ENCODE measurements around the gene TFDP1.

The TFDP1 gene

DNA sequence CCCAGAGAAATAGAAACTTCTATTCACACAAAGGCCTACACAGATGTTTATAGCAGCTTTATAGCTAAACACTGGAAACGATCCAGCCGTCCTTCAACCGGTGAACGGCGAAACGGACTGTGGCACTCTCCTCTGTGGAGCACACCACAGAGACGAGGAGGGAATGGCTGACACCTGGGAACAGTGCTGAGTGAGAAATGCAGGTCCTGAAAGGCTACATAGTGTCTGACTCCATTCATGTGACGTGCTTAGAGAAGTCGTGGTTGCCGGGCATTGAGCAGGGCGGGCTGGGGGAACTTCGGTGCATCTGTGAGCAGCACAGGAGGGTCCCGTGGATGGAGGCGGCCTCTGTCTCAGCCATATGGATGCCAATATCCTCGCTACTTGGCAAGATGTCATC is 79.4 kb downstream of the TFDP1 start:
- no peak overlapping the region for H3K4me3 ChIP-seq (replicated peaks; ENCODE audit: insufficient read depth, low read length)
- H3K27ac ChIP-seq (replicated peaks) = no peak overlapping the region
- H3K27me3 ChIP-seq (ENCODE audit: insufficient read depth, poor library complexity, severe bottlenecking) = no peaks in the 10 kb centered on the region
- no peak for DNase-seq (ENCODE audit: low read depth in 1 of 2, low spot score in 1 of 2)
- no peak for TF ChIP-seq POLR2AphosphoS5 (IDR thresholded peaks at IDR 0.05; ENCODE audit: low read depth)
- TF ChIP-seq SPI1 (IDR thresholded peaks at IDR 0.05; ENCODE audit: borderline replicate concordance, low read depth) = no peak
- TF ChIP-seq, protein P1, sequence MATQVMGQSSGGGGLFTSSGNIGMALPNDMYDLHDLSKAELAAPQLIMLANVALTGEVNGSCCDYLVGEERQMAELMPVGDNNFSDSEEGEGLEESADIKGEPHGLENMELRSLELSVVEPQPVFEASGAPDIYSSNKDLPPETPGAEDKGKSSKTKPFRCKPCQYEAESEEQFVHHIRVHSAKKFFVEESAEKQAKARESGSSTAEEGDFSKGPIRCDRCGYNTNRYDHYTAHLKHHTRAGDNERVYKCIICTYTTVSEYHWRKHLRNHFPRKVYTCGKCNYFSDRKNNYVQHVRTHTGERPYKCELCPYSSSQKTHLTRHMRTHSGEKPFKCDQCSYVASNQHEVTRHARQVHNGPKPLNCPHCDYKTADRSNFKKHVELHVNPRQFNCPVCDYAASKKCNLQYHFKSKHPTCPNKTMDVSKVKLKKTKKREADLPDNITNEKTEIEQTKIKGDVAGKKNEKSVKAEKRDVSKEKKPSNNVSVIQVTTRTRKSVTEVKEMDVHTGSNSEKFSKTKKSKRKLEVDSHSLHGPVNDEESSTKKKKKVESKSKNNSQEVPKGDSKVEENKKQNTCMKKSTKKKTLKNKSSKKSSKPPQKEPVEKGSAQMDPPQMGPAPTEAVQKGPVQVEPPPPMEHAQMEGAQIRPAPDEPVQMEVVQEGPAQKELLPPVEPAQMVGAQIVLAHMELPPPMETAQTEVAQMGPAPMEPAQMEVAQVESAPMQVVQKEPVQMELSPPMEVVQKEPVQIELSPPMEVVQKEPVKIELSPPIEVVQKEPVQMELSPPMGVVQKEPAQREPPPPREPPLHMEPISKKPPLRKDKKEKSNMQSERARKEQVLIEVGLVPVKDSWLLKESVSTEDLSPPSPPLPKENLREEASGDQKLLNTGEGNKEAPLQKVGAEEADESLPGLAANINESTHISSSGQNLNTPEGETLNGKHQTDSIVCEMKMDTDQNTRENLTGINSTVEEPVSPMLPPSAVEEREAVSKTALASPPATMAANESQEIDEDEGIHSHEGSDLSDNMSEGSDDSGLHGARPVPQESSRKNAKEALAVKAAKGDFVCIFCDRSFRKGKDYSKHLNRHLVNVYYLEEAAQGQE (IDR thresholded peaks at IDR 0.05; ENCODE audit: insufficient replicate concordance, low read depth) = no peak
- TF ChIP-seq GABPA (IDR thresholded peaks at IDR 0.05; ENCODE audit: low read depth) = no peak
- TF ChIP-seq, protein P2, sequence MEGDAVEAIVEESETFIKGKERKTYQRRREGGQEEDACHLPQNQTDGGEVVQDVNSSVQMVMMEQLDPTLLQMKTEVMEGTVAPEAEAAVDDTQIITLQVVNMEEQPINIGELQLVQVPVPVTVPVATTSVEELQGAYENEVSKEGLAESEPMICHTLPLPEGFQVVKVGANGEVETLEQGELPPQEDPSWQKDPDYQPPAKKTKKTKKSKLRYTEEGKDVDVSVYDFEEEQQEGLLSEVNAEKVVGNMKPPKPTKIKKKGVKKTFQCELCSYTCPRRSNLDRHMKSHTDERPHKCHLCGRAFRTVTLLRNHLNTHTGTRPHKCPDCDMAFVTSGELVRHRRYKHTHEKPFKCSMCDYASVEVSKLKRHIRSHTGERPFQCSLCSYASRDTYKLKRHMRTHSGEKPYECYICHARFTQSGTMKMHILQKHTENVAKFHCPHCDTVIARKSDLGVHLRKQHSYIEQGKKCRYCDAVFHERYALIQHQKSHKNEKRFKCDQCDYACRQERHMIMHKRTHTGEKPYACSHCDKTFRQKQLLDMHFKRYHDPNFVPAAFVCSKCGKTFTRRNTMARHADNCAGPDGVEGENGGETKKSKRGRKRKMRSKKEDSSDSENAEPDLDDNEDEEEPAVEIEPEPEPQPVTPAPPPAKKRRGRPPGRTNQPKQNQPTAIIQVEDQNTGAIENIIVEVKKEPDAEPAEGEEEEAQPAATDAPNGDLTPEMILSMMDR (IDR thresholded peaks at IDR 0.05; ENCODE audit: insufficient read depth, low read length) = no peak

DNA sequence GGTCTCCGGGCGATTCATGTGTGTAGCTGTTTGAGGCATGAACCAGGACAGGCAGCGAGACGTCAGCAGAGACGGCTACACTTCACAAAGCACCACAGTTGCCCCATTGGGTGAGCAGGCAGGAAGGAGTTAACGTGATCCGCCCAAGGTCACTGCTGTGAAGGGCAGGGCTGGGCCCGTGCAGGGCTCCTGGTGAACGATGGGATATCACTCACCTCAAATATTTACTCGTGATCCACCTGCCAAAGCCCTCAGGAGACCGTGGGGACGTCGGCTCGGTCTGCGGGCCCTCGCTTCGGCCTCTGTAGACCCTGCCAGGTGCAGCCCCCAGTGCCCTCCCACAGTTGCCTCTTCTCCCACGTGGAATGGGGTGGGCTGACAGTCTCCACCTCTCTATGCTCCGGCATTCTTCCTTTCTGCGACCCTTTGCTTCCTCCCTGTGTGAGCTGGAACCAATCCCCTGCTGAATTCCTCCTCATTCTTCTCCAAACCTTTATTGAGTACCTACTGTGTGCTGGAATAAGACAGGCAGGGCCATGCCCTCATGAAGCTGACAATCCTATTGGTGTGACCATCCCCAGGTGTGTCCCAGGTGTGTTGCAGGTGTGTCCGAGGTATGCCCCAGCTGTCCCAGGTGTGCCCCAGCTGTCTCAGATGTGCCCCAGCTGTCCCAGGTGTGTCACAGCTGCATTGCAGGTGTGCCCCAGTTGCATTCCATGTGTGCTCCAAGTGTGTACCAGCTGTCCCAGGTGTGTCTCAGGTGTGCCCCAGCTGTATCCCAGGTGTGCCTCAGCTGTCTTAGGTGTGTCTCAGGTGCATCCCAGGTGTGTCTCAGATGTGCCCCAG is 80.4 kb downstream of the TFDP1 start:
- H3K4me3 ChIP-seq (replicated peaks; ENCODE audit: insufficient read depth, low read length) = no peak overlapping the region
- H3K27ac ChIP-seq (replicated peaks) = no peak overlapping the region
- H3K27me3 ChIP-seq (ENCODE audit: insufficient read depth, poor library complexity, severe bottlenecking) = no peaks in the 10 kb centered on the region
- TF ChIP-seq, protein P1 (IDR thresholded peaks at IDR 0.05; ENCODE audit: insufficient replicate concordance, low read depth) = no peak
- TF ChIP-seq SPI1 (IDR thresholded peaks at IDR 0.05; ENCODE audit: borderline replicate concordance, low read depth) = no peak
- no peak for DNase-seq (ENCODE audit: low read depth in 1 of 2, low spot score in 1 of 2)

DNA sequence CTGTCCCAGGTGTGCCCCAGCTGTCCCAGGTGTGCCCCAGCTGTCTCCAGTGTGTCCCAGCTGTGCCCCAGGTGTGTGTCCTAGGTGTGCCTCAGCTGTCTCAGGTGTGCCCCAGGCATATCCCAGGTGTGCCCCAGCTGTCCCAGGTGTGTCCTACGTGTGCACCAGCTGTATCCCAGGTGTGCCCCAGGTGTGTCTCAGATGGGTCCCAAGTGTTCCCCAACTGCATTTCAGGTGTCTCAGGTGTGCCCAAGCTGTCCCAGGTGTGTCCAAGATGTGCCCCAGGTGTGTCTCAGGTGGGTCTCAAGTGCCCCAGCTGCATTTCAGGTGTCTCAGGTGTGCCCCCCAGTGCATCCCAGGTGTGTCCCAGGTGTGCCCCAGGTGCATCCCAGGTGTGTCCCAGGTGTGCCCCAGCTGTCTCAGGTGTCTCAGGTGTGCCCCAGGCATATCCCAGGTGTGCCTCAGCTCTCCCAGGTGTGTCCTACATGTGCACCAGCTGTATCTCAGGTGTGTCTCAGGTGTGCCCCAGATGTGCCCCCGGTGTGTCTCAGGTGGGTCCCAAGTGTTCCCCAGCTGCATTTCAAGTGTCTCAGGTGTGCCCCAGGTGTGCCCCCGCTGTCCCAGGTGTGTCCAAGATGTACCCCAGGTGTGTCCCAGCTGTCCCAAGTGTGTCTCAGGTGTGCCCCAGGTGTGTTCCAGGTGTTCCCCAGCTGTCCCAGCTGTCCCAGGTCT is 81.2 kb downstream of the TFDP1 start:
- no peak for DNase-seq (ENCODE audit: low read depth in 1 of 2, low spot score in 1 of 2)
- TF ChIP-seq, protein P2 (IDR thresholded peaks at IDR 0.05; ENCODE audit: insufficient read depth, low read length) = no peak
- TF ChIP-seq POLR2AphosphoS5 (IDR thresholded peaks at IDR 0.05; ENCODE audit: low read depth) (no peak), GABPA (IDR thresholded peaks at IDR 0.05; ENCODE audit: low read depth) (no peak), SPI1 (IDR thresholded peaks at IDR 0.05; ENCODE audit: borderline replicate concordance, low read depth) (no peak)
- TF ChIP-seq, protein P1 (IDR thresholded peaks at IDR 0.05; ENCODE audit: insufficient replicate concordance, low read depth) = no peak
- Histone ChIP-seq H3K27ac (replicated peaks) (no peak overlapping the region), H3K27me3 (ENCODE audit: insufficient read depth, poor library complexity, severe bottlenecking) (no peaks in the 10 kb centered on the region), H3K4me3 (replicated peaks; ENCODE audit: insufficient read depth, low read length) (no peak overlapping the region)

Measured in HL-60 (cell line).